GM21360 (cell line): ENCODE results near the gene SNCG.
"Not testable (repeated sequence)": the region's sequence is repeated elsewhere in the genome, so short reads cannot be mapped to it uniquely, and the experiment has no call there.

Experiments used
- ATAC-seq: cut with Tn5 transposase; IDR thresholded peaks from one replicate; pipeline ENCODE4 v1.9.1; 2021; ENCODE audit warnings: mild to moderate bottlenecking, moderate library complexity; ENCODE audit not compliant: unreplicated experiment

The SNCG gene

DNA sequence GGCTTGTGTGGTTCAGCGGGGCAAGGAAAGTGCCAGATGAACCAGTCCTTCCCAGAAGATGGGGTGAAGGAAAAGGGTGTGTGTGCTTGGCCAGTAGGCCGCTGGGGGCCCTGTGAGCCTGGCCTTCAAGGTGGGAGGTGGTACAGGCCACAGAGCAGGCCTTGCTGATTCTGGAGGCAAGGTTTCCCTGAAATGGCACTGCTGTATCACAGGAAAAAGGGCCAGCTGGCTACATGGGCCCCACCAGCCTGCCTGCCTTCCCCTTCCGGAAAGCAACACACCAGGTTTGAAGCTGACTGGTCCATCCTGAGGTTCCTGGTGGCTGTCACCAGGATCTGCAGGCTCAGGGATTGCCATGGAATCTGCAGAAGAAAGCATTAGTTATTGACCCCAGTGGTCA, 13.5 kb upstream of the SNCG start:
- ATAC-seq = no peak

DNA sequence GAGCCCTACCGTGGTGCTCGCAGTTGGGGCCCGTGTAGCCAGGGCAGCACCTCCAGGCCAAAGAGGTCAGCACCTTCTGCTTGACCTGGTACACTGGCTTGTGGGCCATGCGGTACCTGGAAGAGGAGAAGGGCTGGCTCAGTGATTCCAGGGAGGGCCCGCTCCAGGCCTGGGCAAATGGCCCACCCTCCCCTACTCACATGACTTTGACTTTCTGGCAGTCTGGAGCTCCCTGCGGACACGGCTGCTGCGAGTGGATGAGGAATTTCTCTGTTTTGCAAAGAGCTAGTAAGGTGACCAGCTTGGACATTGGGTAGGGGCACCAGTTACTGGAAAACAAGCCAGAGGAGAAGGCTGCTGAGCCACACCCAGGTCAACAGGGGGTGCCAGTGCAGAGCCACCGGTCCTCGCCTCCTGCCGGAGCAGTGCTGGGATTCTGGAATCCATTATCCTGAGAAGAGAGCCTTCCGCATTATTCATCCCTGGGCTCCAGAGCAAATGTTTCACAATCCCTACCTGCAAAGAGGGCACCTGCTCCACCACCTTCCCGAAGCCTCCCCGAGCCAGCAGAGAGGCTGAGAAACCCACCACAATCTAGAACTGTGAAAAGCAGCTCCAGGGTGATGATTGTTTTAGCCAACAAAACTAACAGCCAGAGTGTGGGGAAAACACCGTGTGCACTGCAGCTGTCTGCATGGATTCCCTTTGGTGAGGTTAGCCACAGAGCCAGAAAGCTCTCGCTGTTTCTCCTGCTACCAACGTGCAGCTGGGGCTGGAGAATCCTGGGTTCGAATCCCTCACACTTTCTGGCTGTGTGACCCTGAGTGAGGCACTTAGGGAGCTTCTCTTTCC, 12.8 kb upstream of the SNCG start:
- ATAC-seq = no peak

DNA sequence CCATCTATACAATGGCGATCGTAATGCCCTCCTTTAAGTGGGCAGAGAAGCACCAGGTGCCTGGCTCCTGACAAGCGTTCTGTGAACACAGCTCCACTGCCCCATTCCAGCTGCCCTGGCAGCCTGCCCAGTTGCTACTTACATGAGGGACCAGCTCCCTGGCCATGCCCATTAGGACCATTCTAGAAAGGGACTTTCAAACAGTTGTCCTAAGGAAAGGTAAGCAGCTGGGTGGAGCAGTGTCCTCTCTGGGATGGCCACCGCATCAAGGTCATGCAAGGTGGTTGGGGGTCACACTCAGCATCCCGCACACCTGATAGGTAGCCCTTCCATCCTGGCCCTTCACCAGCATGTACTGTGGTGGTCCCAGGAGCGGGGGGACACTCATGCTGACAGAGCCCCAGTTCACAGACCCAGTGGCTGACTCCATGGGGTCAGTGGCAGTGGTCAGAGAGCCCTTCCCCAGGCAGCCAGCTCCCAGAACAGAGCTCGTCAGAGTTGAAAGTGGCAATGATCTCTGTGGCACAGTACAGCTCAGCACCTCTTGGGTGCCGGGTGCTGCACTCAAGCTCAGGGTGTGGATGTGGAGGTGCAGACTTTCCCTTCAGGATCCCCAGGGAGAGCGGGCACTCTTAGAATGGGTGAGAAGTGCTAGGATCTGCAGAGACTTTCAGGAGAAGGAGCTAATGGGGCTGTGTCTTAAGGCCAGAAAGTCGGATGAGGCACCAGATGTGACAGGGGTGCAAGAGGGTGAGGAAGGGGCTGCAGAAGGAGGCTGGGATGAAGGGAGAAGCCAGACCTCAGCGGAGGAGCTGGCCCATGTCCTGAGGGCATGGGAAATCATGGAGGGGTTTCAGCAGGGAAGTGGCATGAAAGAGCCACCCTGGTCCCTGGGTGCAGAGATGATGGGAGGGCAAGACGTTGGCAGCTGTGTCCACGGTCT, 11.9 kb upstream of the SNCG start:
- ATAC-seq = no peak

DNA sequence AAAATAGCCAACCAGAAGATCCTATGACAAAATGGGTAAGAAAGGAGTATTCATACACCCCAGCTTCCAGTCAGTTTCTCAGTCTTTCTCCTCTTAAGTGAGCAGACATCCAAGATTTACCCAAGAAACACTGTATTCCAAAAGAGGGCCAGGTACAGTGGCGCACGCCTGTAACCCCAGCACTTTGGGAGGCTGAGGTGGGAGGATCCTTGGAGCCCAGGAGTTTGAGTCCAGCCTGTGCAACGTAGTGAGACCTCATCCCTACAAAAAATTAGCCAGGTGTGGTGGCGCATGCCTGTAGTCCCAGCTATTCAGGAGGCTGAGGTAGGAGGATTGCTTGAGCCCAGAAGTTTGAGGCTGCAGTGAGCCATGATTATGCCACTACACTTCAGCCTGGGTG, 10.6 kb upstream of the SNCG start:
- ATAC-seq = not testable (repeated sequence)

DNA sequence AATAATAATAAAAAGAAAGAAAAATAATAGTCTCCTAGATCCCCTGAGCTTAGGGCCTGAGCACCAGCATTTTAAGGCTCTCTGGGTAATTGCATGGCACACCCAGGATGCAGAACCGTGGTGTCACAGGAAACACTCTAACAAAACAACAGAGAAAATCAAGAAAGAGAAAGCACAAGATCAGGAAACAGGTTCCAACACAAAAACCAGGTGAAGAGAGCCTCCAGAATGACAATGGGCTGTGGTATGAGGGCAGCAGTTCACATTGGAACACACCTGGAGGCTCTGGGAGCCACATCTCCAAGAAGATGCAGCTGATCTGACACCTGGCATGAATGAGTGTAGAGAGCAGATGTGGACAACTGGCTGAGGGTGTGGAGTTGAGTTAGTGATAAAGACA, 8.1 kb upstream of the SNCG start:
- ATAC-seq = no peak

DNA sequence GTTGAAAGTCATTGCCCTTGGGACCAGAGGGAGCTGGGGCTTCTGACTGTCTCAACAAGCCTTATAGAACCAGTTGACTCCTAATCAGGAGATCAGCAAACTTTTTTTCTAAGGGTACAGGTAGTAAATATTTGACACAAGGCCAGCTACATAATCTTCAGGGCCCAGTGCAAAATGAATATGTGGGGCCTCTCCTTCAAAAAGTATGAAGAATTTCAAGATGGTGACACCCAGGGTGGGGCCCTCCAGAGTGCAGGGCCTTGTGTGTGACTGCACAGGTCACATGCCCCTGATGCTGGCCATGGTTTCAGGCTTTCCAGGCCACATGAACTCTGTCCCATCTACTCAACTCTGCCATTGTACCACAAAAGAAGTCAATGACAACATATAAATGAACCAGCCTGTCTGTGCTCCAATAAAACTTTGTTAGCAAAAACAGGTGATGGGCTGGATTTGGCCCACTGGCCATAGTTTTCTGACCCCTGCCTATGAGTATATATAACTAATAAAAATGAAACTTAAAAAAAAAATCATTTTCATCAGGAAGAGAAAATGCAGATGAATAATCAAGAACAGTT, 7.1 kb upstream of the SNCG start:
- ATAC-seq = no peak

DNA sequence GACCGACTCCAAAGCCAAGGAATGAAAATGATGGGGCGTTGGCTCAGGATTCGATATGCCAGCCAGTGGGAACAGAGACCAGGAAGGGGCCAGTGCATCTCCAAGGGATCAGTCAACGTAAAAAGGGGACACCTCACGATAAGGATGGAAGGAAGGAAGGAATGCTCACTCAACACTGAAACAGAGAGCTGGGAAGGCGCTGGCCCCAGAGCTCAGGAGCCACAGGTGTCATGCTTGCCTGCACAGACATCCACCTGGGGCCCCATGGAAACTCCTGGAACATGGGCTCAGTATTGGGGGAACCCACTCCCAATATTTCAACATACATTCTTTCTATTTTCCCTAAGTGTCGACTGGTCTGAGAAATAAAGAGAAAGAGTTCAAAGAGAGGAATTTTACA, 6.3 kb upstream of the SNCG start:
- no peak for ATAC-seq

DNA sequence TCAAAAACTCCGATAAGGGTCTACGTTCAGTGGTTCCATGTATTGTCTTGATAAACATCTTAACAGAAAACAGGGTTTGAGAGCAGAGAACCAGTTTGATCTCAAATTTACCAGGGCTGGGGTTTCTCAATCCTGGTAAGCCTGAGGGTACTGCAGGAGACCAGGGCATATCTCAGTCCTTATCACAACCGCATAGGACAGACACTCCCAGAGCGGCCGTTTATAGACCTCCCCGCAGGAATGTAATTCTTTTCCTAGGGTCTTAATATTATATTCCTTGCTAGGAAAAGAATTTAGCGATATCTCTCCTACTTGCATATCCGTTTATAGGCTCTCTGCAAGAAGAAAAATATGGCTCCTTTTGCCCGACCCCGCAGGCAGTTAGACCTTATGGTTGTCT, 5.7 kb upstream of the SNCG start:
- not testable (repeated sequence) for ATAC-seq

DNA sequence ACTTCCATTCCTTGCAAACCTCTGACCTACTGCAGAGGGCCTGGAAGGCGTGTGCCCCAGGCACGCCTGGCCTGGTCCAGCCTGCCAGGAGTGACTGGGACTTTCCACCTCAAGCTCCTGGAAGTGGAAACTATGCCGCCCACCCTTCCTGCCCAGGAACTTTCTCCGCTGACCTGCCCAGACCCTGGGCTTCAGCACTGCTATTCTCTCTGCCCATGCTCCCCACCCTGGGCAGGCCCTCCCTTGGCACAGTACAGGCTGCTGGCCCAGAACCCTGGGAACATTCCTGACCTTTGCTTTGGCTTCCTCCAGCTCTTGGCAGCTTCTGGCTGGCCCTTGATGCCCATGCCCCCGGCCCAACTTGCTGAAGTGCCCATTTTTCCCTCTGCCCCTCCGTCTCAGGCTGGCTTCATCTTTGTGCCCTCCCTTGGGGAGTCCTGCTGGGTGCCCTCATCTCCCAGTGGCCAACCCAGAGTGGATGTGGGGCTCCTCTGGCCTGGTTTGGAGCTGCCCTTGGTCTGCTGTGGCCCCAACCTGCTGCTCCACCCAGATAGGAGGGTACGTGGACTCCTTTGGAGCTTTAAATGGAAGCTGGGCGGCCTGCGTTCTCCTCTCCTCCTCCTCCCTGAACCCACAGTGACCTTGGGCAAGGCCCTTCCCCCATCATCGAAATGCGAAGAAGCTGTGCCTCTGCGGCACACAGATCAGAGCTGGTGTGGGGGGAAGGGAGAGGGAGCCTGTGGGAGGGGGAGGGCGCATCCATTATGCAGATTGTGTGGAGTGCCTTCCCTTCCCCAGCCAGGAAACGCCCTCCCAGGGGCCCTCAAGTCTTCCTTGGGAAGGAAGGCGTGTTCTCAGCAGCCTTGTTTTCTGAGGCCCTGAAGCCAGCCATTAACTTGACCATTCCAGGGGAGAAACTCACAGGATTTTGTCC, 4.4 kb upstream of the SNCG start:
- ATAC-seq = no peak

DNA sequence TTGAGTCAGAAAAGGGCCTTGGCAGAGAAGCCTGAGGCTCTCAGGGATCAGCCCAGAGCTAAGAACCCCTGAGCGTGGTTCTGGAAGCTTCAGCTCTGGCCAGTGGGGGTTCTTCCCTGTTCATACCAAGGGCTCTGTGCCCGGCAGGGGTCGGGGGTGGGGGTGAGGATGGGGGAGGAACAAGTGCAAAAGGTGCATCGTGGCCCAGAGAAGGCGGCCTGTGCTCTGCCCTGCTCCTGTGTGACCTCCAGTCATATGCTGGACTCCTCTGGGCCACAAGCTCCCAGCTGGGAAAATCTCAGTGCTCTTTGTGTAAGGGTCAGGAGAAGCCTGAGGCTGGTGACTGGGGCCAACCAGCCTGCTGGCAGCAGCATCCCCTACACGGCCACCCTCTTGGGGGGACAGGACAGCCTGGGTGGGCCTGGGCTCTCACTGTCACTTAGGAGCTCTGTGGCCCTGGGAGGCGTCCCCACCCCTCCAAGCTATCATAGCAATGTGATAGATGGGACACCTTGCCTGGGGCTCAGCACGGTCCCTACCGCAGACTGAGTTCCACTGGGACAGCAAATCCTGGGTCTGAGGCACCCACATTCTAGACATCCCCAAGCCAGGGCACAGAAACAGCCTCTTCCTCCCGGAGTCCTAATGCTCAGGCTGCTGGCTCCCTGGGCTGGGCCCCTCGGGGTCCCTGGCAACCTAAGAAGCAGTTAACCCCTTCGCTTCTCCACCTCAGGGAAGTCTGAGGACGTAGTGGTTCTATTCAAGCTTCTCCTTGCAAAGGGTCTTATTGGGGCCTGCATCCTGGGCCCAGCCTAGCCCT, 3.5 kb upstream of the SNCG start:
- no peak for ATAC-seq

DNA sequence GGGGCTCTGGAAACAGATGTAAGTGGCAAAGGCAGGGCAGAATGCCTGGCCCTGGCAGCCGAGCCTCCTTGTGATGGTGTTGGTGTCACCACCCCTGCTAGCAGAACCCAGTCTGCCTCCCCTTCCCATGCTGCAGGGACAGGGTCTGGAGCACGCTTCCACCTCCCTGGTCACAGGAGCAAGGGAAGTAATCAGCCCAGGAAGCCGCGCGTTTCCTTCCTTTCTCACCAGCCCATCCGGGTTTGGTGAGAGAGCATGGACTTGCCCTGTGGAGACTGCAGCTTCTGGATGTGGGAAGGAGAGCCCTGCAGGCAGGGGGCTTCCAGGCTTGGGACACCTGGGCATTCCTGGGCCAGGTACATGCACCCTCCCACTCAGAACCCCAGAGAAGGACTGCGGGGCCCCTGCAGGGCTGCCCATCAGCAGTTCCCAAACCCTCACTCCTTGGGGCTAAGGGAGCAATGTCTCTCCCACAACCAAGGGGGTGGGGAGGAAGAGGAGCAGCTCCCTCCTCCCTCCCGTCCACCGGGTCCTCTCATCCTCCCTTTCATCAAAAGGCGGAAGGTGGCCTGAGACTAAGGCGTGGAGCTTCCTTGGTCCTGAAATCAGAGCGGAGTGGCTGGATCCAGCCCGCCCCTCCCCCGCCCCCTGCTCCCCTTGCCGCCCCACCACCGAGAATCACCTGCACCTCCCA, 2.8 kb upstream of the SNCG start:
- ATAC-seq = no peak

DNA sequence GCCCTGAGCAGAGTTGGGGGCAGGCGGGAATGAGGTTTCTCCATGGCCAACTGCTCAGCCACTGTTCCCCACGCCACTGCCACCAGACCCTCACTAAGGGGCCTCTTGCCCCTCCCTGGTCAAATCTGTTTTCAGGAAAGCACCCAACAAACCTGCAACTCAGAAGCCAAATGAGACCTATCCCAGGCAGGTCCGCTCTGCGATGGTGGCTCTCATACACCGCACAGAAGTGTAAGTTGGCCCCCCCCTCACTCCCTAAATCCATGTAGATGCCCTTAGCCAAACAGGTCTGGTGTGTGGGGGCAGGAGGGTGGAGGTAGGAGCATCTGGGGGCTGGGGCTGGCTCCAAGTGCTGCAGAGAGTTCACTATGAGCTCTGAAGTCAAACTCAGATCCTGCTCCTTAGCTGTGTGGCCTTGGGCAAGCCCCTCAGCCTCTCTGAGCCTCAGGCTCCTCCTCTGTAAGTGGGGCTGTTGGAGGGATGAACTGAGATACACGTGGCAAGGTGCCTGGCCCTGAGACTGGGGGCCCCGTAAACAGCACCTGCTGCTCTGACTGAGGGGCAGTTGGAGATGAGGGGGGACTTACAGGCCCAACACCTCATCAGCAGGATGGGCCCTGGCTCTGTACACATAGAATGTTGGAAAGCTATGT, 2.1 kb upstream of the SNCG start:
- ATAC-seq = no peak

DNA sequence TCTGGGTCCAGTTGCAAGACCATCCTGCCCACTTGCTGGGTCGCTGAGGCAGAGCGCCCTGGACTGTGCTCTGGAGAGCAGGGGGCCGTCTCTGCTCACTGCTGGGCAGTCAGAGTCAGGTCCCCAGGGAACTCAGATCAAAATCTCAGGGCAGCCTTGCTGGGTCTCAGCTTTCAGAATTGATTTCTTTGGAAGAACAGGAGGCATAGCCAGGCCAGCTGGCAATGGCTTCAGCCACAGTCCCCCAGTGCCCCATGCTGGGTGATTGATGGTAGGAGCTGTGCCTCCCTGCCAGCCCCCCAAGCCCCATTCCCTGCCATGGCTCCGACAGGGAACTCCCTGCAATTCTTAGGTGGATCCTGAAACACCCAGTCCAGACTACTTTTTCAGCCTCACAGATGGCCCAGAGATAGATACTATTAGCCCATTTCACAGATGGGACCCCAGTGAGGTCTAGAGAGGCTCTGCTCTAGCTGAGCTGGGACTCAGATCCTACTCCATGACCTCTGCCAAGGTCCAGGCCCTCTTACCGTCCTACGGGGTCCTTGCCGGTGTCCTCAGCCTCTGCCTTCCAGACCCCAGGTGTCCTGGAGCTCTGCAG, 1.5 kb upstream of the SNCG start:
- no peak for ATAC-seq

DNA sequence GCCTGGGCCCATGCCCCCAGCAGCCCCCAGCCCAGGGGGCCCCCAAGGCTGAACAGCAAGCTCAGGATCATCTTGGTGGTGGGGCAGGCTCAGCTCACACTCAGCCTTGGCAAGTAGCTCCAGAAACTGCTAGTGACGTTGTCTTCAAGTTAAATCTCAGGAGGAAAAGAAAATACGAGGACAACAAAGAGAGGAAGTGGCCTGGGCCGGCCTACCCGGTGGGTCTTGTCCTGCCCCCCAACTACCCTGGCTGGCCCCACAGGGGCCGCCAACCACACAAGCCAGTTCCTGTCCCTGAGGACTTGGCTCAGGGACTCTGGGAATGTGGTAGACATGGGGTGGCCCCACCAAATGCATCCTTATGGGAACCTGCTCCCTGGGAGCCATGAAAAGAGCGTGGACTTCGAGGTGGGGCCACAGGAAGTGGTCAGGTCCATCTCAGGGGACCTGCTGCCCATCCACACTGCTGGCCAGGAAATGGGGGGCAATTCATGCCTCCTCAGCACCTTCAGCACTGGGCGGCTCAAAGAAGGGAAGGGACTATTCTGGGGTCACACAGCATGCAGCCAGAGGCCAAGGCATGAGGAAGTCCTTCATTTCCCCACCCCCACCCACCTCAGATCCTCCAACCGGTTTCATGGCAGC, 806 bp upstream of the SNCG start, which contains the start of gene MMRN2:
MMRN2 (minus strand) TSS at position 145 of the 645 bp plus-strand sequence; CDS start at position 71, 74 bp downstream.
- ATAC-seq = no peak

DNA sequence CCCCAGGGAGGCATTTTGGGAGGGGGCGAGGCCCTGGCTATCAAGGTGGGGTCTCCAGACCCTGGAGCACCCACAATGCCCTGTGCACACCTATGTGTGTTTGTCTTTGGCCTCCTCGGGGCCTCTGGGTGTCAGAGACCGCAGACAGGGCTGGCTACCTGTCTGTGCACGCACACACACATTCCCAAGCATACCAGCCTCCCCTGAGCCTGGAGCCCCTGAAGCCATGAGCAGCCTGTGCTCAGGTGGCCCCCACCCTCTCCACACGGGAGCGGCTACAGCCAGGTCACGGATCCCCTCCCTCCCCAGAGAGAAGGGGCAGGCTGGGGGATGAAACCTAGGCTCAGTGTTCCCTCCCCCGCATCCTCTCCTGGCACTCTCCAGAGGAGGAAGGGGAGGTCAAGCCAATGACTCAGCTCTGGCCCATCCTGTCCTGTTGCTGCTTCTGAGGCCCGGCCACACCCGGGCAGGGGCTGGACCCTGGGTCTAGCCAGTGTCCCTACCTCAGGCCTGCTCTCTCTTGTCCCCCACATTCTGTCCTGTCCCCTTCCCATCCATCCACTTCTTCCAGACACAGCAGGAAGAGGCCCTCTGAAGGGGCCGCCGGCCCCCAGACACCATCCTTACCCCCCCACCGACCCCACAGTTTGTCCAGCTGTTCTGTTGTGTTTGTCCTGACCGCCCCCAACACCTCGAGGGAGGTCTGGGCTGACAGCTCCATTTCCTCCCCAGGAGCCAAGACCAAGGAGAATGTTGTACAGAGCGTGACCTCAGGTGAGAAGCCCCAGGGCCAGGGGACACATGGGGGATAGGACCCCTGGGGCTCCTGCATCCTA, 720 bp downstream of the SNCG start:
- no peak for ATAC-seq

DNA sequence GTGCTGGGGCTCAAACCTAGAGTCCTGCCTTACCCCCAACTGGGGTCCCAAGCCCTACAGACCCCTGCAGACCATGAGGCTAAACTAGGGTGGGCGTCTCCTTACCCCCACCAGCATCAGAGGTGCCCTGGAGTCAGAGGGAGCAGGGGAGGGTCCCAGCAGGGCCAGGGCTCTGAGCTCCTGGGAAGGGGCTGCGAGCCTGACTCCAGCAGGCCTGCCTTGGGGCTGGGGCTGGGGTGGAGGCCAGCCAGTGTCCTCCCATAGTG, 1.3 kb downstream of the SNCG start:
- ATAC-seq = no peak
